GM12878 (cell line): ENCODE data around the gene BRWD1.

Experiments used
- EED ChIP-seq: sonication (generic); IDR thresholded peaks from 2 replicates; pipeline ENCODE4 v1.6.1; 2016; ENCODE audit warnings: antibody characterized with exemption, low read depth
- EZH2 ChIP-seq: IDR thresholded peaks from 2 replicates; pipeline ENCODE4 v1.6.1; 2012; ENCODE audit warnings: low read depth, mild to moderate bottlenecking, control low read depth, inconsistent platforms, low read length, borderline replicate concordance; ENCODE audit not compliant: control insufficient read depth
- POLR2A ChIP-seq: IDR thresholded peaks from 2 replicates; pipeline ENCODE4 v1.6.1; 2011; ENCODE audit warnings: low read depth, mild to moderate bottlenecking, low read length
- POLR2AphosphoS2 ChIP-seq: IDR thresholded peaks from 2 replicates; pipeline ENCODE4 v1.6.1; 2011; ENCODE audit warnings: low read depth, mild to moderate bottlenecking, low read length, improper control_type of control experiment, moderate library complexity
- RAD51 ChIP-seq: fragments of 450-650 bp; IDR thresholded peaks from 2 replicates; pipeline ENCODE4 v1.6.1; 2016; ENCODE audit warnings: moderate library complexity, mild to moderate bottlenecking, inconsistent platforms
- TF ChIP-seq, protein P1 (sequence below), 3 experiments: IDR thresholded peaks in 2 of 3; conservative IDR thresholded peaks in 1 of 3; 2 replicates each; pipeline ENCODE4 v1.5.1; 2011; ENCODE audit warnings: low read depth in 3 of 3, low read length in 3 of 3, mild to moderate bottlenecking in 3 of 3, control low read depth in 2 of 3, moderate library complexity in 2 of 3, inconsistent platforms in 1 of 3, mixed read lengths in 1 of 3; ENCODE audit not compliant: control insufficient read depth in 2 of 3, insufficient read depth in 1 of 3; ENCODE audit errors: extremely low read depth in 1 of 3
- TF ChIP-seq, protein P2 (sequence below): IDR thresholded peaks from 2 replicates; pipeline ENCODE4 v1.6.1; 2012; ENCODE audit warnings: low read depth, low read length, improper control_type of control experiment
- TF ChIP-seq, protein P3 (sequence below): IDR thresholded peaks from 2 replicates; pipeline ENCODE4 v1.6.1; 2012; ENCODE audit warnings: low read depth, low read length, improper control_type of control experiment

DNA sequence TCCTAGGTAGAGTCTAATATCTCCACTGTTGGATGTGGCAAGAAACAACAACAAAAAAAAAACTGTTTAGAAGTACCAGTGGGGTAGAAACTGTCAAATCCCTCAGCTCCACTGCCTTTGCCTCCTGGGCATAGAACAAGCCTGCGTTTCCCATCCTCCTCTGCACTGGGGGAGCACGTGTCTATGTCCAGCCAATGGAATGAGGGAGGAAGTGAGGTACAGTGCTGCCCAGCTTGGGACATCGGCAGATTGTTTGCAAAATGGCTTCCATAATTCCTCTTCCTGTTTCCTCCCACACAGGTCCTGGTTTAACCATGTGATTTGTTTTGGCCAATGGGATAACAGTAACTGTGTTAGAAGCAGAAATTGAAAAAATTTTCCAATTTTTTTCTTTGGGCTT, 169.2 kb downstream of the BRWD1 start:
- TF ChIP-seq, protein P1, sequence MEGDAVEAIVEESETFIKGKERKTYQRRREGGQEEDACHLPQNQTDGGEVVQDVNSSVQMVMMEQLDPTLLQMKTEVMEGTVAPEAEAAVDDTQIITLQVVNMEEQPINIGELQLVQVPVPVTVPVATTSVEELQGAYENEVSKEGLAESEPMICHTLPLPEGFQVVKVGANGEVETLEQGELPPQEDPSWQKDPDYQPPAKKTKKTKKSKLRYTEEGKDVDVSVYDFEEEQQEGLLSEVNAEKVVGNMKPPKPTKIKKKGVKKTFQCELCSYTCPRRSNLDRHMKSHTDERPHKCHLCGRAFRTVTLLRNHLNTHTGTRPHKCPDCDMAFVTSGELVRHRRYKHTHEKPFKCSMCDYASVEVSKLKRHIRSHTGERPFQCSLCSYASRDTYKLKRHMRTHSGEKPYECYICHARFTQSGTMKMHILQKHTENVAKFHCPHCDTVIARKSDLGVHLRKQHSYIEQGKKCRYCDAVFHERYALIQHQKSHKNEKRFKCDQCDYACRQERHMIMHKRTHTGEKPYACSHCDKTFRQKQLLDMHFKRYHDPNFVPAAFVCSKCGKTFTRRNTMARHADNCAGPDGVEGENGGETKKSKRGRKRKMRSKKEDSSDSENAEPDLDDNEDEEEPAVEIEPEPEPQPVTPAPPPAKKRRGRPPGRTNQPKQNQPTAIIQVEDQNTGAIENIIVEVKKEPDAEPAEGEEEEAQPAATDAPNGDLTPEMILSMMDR (IDR thresholded peaks at IDR 0.05 in 2 of 3, conservative IDR thresholded peaks at IDR 0.05 in 1 of 3; ENCODE audit: control insufficient read depth in 2 of 3, extremely low read depth in 1 of 3, insufficient read depth in 1 of 3, low read depth in 3 of 3, low read length in 3 of 3), result no peak
- TF ChIP-seq, protein P2, sequence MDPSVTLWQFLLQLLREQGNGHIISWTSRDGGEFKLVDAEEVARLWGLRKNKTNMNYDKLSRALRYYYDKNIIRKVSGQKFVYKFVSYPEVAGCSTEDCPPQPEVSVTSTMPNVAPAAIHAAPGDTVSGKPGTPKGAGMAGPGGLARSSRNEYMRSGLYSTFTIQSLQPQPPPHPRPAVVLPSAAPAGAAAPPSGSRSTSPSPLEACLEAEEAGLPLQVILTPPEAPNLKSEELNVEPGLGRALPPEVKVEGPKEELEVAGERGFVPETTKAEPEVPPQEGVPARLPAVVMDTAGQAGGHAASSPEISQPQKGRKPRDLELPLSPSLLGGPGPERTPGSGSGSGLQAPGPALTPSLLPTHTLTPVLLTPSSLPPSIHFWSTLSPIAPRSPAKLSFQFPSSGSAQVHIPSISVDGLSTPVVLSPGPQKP, result no peak
- no peak for TF ChIP-seq POLR2A
- TF ChIP-seq, protein P3, sequence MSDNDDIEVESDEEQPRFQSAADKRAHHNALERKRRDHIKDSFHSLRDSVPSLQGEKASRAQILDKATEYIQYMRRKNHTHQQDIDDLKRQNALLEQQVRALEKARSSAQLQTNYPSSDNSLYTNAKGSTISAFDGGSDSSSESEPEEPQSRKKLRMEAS, result no peak
- TF ChIP-seq EED, result no peak
- no peak for TF ChIP-seq EZH2
- no peak for TF ChIP-seq POLR2AphosphoS2
- TF ChIP-seq RAD51, result no peak
